Activated CD4-positive, alpha-beta memory T cell treated with anti-CD3 and anti-CD28 coated beads for 36 hours (primary cell): Measurements from ENCODE around the gene MTMR12. TPM values are rescaled to one million over a fixed set of nuclear protein-coding genes. Genes with fewer than 3 reads are reported as not detected.
A peak's percentile ranks its signal among the peaks of the same experiment; 100 is the strongest.

ENCODE experiments used
- CTCF ChIA-PET: fragments of 350-600 bp; sonication (Branson Sonifier 250); formaldehyde crosslinking; loops from one replicate; lab custom pipeline; 2021; ENCODE audit warnings: antibody characterized with exemption, inconsistent platforms; lab: Charles Lee
- POLR2A ChIA-PET: fragments of 350-600 bp; sonication (Branson Sonifier 250); formaldehyde crosslinking; loops from one replicate; lab custom pipeline; 2021; ENCODE audit warnings: antibody characterized with exemption; lab: Charles Lee
- DNase-seq: peaks from one replicate; pipeline ENCODE4 v3.0.0-alpha.2; 2020
- H3K27ac Mint-ChIP-seq: one replicate; pipeline ENCODE4 v1.8.0; 2021; ENCODE audit warnings: mixed read lengths
- H3K27me3 Mint-ChIP-seq: one replicate; pipeline ENCODE4 v1.8.0; 2021; ENCODE audit warnings: mixed read lengths
- H3K36me3 Mint-ChIP-seq: one replicate; pipeline ENCODE4 v1.8.0; 2021; ENCODE audit warnings: mixed read lengths
- H3K4me1 Mint-ChIP-seq: one replicate; pipeline ENCODE4 v1.8.0; 2021; ENCODE audit warnings: low read depth, mixed read lengths
- H3K4me3 Mint-ChIP-seq: one replicate; pipeline ENCODE4 v1.8.0; 2021; ENCODE audit warnings: mild to moderate bottlenecking, mixed read lengths
- H3K9me3 Mint-ChIP-seq: one replicate; pipeline ENCODE4 v1.8.0; 2021; ENCODE audit warnings: mixed read lengths
- intact Hi-C: fragments of 100-400 bp; cut with micrococcal nuclease; formaldehyde crosslinking; loops from one replicate; pipeline ENCODE4 v1.15.1; 2023
- total RNA-seq, 2 experiments: library from RNA; stranded (reverse); gene quantifications; one replicate each; pipeline ENCODE4 v1.2.3, GENCODE V29; 2021

The MTMR12 gene
- total RNA-seq, 2 experiments from 2014 or later: 22.3 to 22.4 TPM

GRCh38 chr5:32272746-32273145 lies 40.0 kb downstream of the MTMR12 start:
- ChIA-PET POLR2A (no interaction called here), CTCF (no interaction called here)
- Mint-ChIP-seq H3K27me3 (no peaks in the 10 kb centered on the region), H3K9me3 (no peaks in the 10 kb centered on the region), H3K36me3 (peaks cover 37% of the 10 kb centered on the region), H3K4me3 (no peak overlapping the region), H3K4me1 (peaks cover 14% of the 10 kb centered on the region), H3K27ac (no peak overlapping the region)
- no peak for DNase-seq
- intact Hi-C loops: no loop called here

- no peak overlapping the region for H3K27ac Mint-ChIP-seq
- no peak overlapping the region for H3K4me3 Mint-ChIP-seq
- DNase-seq: no peak
- H3K27me3 Mint-ChIP-seq: no peaks in the 10 kb centered on the region
- intact Hi-C loops: no loop called here
- ChIA-PET CTCF (no interaction called here), POLR2A (no interaction called here)
- H3K36me3 Mint-ChIP-seq: peaks cover 40% of the 10 kb centered on the region
- no peaks in the 10 kb centered on the region for H3K9me3 Mint-ChIP-seq
- peaks cover 3% of the 10 kb centered on the region for H3K4me1 Mint-ChIP-seq
These were observed 41.8 kb downstream of the MTMR12 start for GRCh38 chr5:32270946-32271345.

- no peaks in the 10 kb centered on the region for H3K4me1 Mint-ChIP-seq
- H3K9me3 Mint-ChIP-seq: no peaks in the 10 kb centered on the region
- H3K27ac Mint-ChIP-seq: no peak overlapping the region
- H3K27me3 Mint-ChIP-seq: no peaks in the 10 kb centered on the region
- no peak overlapping the region for H3K4me3 Mint-ChIP-seq
- H3K36me3 Mint-ChIP-seq: peaks cover 42% of the 10 kb centered on the region
- DNase-seq: no peak
- POLR2A ChIA-PET: no interaction called here
- intact Hi-C loops: no loop called here
- CTCF ChIA-PET: no interaction called here
These were observed 42.6 kb downstream of the MTMR12 start for GRCh38 chr5:32270178-32270577.

GRCh38 chr5:32265902-32266301 lies 46.8 kb downstream of the MTMR12 start:
- H3K27me3 Mint-ChIP-seq: no peaks in the 10 kb centered on the region
- no peak overlapping the region for H3K27ac Mint-ChIP-seq
- H3K36me3 Mint-ChIP-seq: peaks cover 54% of the 10 kb centered on the region
- no peaks in the 10 kb centered on the region for H3K9me3 Mint-ChIP-seq
- CTCF ChIA-PET: no interaction called here
- POLR2A ChIA-PET: no interaction called here
- DNase-seq: no peak
- intact Hi-C loops: no loop called here
- peaks cover 8% of the 10 kb centered on the region for H3K4me1 Mint-ChIP-seq
- H3K4me3 Mint-ChIP-seq: no peak overlapping the region

- Mint-ChIP-seq H3K27me3 (no peaks in the 10 kb centered on the region), H3K4me1 (peaks cover 10% of the 10 kb centered on the region), H3K4me3 (no peak overlapping the region), H3K36me3 (peaks cover 50% of the 10 kb centered on the region), H3K27ac (no peak overlapping the region), H3K9me3 (no peaks in the 10 kb centered on the region)
- CTCF ChIA-PET: no interaction called here
- intact Hi-C loops: loop anchor here (5.0 kb wide), 1 partner anchor 47 kb away; the partner anchor contains the start of gene MTMR12
- POLR2A ChIA-PET: no interaction called here
- no peak for DNase-seq
These were observed 47.7 kb downstream of the MTMR12 start for GRCh38 chr5:32264957-32265572.

- POLR2A ChIA-PET: no interaction called here
- Mint-ChIP-seq H3K27me3 (no peaks in the 10 kb centered on the region), H3K36me3 (peaks cover 49% of the 10 kb centered on the region), H3K27ac (no peak overlapping the region), H3K4me3 (no peak overlapping the region), H3K9me3 (no peaks in the 10 kb centered on the region), H3K4me1 (peaks cover 10% of the 10 kb centered on the region)
- CTCF ChIA-PET: no interaction called here
- intact Hi-C loops: loop anchor here (5.0 kb wide), 1 partner anchor 49 kb away; the partner anchor contains the start of gene MTMR12
- no peak for DNase-seq
These were observed 49.1 kb downstream of the MTMR12 start for GRCh38 chr5:32263684-32264083.

GRCh38 chr5:32261198-32261597 lies 51.5 kb downstream of the MTMR12 start:
- Mint-ChIP-seq H3K27me3 (no peaks in the 10 kb centered on the region), H3K27ac (peak overlapping the region; percentile 28), H3K4me1 (peaks cover 10% of the 10 kb centered on the region), H3K36me3 (peaks cover 52% of the 10 kb centered on the region), H3K9me3 (no peaks in the 10 kb centered on the region), H3K4me3 (no peak overlapping the region)
- intact Hi-C loops: loop anchor here (1.0 to 5.0 kb wide), 2 partner anchors 19 to 51 kb away; partner anchors contain the start of gene MTMR12
- peak; percentile 55 for DNase-seq
- POLR2A ChIA-PET: interaction anchor here (0.6 kb wide), 1 partner anchor 120 kb away, joined by 3 read pairs; no protein-coding TSS in a partner anchor
- CTCF ChIA-PET: interaction anchor here (0.6 to 1.1 kb wide), 3 partner anchors 17 to 69 kb away, joined by 3 to 5 read pairs (median 3); no protein-coding TSS in a partner anchor

- CTCF ChIA-PET: interaction anchor here (0.6 to 1.0 kb wide), 3 partner anchors 26 to 243 kb away, joined by 3 to 5 read pairs (median 3); no protein-coding TSS in a partner anchor
- intact Hi-C loops: no loop called here
- no peaks in the 10 kb centered on the region for H3K27me3 Mint-ChIP-seq
- no peak overlapping the region for H3K27ac Mint-ChIP-seq
- H3K4me1 Mint-ChIP-seq: peaks cover 10% of the 10 kb centered on the region
- POLR2A ChIA-PET: no interaction called here
- H3K36me3 Mint-ChIP-seq: peaks cover 47% of the 10 kb centered on the region
- H3K4me3 Mint-ChIP-seq: no peak overlapping the region
- no peak for DNase-seq
- no peaks in the 10 kb centered on the region for H3K9me3 Mint-ChIP-seq
These were observed 53.7 kb downstream of the MTMR12 start for GRCh38 chr5:32259033-32259432.

- intact Hi-C loops: no loop called here
- Mint-ChIP-seq H3K36me3 (peaks cover 46% of the 10 kb centered on the region), H3K27ac (no peak overlapping the region), H3K4me1 (peaks cover 10% of the 10 kb centered on the region), H3K4me3 (no peak overlapping the region), H3K27me3 (no peaks in the 10 kb centered on the region), H3K9me3 (no peaks in the 10 kb centered on the region)
- ChIA-PET POLR2A (no interaction called here), CTCF (interaction anchor here (1.0 kb wide), 2 partner anchors 26 to 72 kb away, joined by 3 to 5 read pairs; no protein-coding TSS in a partner anchor)
- no peak for DNase-seq
These were observed 54.3 kb downstream of the MTMR12 start for GRCh38 chr5:32258424-32258823.

GRCh38 chr5:32255540-32255900 lies 57.2 kb downstream of the MTMR12 start:
- POLR2A ChIA-PET: no interaction called here
- Mint-ChIP-seq H3K36me3 (peaks cover 34% of the 10 kb centered on the region), H3K4me1 (no peaks in the 10 kb centered on the region), H3K27ac (no peak overlapping the region), H3K27me3 (no peaks in the 10 kb centered on the region), H3K9me3 (no peaks in the 10 kb centered on the region), H3K4me3 (no peak overlapping the region)
- DNase-seq: no peak
- intact Hi-C loops: no loop called here
- CTCF ChIA-PET: interaction anchor here (1.8 kb wide), 1 partner anchor 24 kb away, joined by 4 read pairs; no protein-coding TSS in a partner anchor

- H3K36me3 Mint-ChIP-seq: peaks cover 30% of the 10 kb centered on the region
- no peak overlapping the region for H3K4me3 Mint-ChIP-seq
- H3K4me1 Mint-ChIP-seq: no peaks in the 10 kb centered on the region
- CTCF ChIA-PET: interaction anchor here (1.8 kb wide), 1 partner anchor 23 kb away, joined by 4 read pairs; no protein-coding TSS in a partner anchor
- H3K27me3 Mint-ChIP-seq: no peaks in the 10 kb centered on the region
- H3K9me3 Mint-ChIP-seq: no peaks in the 10 kb centered on the region
- H3K27ac Mint-ChIP-seq: no peak overlapping the region
- intact Hi-C loops: no loop called here
- POLR2A ChIA-PET: no interaction called here
- DNase-seq: no peak
These were observed 57.7 kb downstream of the MTMR12 start for GRCh38 chr5:32254881-32255539.

GRCh38 chr5:32251871-32252458 lies 60.8 kb downstream of the MTMR12 start:
- H3K27ac Mint-ChIP-seq: no peak overlapping the region
- POLR2A ChIA-PET: no interaction called here
- H3K9me3 Mint-ChIP-seq: no peaks in the 10 kb centered on the region
- intact Hi-C loops: no loop called here
- no peaks in the 10 kb centered on the region for H3K4me1 Mint-ChIP-seq
- H3K36me3 Mint-ChIP-seq: peaks cover 38% of the 10 kb centered on the region
- H3K27me3 Mint-ChIP-seq: no peaks in the 10 kb centered on the region
- H3K4me3 Mint-ChIP-seq: no peak overlapping the region
- DNase-seq: no peak
- CTCF ChIA-PET: no interaction called here
